NOMO-1 treated with dmso at 0.1 percent for 144 hours (cell line): ENCODE measurements around the gene MIPEP.
A peak's percentile ranks its signal among the peaks of the same experiment; 100 is the strongest.
"Not testable (repeated sequence)": the region's sequence is repeated elsewhere in the genome, so short reads cannot be mapped to it uniquely, and the experiment has no call there.

Experiments
- DNase-seq: peaks from one replicate; lab custom pipeline; 2025; ENCODE audit not compliant: unreplicated experiment; lab: John Stamatoyannopoulos, UW

MIPEP gene

DNA sequence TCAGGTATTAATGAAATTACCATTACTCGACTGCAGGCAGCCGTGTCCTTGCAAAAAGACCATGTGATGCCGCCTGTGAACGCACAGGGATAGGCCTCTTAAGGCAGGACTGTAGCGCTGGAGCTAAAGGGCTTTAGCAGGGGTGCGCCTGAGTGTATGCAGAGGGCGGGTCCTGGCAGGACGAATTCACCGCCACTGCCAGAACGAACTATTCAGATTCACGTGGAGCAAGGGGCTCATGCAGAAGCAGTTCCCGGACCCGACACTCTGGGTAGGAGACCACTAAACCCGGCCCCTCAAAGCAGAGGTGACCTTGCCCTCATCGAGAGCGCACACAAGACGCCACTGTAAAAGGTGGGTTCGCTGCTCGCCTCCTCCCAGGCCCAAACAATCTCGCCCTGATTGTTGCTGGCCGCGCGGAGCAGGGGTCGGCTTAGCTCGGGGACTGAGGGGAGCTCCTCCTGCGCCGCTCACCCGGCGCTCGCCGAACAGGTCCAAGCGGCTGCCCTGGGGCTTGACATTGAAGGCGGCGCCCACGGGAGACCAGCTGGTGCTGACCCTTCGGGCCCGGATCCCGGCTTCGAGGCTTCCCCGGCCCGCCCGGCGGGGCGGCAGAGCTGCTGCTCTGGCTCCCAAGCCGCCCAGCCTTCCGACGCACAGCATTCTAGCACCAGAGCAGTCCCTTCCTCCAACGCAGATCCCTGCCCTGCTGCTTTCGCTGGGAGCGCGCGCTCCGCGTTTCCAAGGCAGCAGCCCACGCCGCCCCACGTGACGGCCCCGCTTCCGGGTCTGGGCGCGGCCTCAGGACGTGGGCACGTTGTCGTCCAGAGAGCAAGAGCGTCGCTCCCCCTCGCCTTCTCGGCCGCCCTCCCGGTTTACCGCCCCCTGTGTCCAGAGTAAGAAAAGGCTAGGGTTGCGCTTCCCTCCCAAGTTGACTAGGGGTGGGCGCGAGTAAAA, at the start of gene MIPEP:
Gene MIPEP (minus strand): TSS at position 743 of the 957 bp plus-strand sequence. CDS start 80 bp downstream, at position 663.
- peak; percentile 88 for DNase-seq

DNA sequence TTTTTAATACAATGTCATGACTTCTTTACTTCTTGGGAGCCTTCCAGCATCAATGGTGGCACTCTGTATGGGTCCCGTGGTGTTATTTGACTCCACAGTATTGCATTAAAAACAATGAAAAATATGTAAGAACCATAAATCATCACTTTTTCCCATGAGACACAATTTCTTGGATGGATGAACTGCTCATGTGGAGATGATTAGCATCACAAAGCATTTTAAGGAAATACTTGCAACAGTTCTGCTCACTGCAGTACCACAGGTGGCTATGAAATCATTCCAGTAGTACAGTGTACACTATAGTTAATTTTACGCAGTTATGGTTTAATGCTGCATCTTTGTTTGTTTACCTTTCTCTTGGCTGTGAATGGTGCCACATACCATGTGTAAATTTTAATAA, 45.3 kb upstream of the MIPEP start:
- no peak for DNase-seq

DNA sequence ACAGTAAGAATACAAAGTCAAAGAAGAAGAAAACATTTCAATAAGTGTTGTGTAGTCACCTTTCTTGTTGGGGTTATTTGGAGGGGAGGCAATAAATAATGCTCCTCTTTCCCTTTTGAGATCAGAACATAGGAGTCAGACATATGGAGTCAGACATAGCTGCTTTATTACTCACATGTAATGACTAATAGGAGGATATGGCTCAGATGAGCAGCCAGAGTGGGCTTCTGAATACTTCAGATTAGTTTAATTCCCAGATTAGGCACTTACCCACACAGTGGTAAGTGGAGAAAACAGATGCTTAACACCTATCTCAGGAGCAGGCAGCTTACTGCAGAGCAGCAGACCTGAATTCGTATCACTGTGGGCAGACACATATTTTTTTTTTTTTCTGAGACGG, 39.8 kb upstream of the MIPEP start:
- no peak for DNase-seq

DNA sequence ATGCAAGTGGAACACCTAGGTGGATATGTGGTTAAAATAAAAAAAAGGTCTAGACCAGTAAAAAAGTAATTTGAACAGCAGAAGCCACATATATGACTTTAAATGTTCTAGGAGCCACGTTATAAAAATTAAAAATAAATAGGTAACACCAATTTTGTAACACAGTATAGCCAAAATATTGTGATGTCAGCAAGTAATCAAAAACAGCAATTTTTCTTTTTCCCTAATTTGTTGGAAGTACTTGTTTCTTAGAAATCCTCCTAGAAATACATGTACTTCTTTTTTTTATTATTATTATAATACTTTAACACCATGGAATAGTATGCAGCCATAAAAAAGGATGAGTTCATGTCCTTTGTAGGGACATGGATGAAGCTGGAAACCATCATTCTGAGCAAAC, 33.8 kb upstream of the MIPEP start:
- DNase-seq, result no peak

DNA sequence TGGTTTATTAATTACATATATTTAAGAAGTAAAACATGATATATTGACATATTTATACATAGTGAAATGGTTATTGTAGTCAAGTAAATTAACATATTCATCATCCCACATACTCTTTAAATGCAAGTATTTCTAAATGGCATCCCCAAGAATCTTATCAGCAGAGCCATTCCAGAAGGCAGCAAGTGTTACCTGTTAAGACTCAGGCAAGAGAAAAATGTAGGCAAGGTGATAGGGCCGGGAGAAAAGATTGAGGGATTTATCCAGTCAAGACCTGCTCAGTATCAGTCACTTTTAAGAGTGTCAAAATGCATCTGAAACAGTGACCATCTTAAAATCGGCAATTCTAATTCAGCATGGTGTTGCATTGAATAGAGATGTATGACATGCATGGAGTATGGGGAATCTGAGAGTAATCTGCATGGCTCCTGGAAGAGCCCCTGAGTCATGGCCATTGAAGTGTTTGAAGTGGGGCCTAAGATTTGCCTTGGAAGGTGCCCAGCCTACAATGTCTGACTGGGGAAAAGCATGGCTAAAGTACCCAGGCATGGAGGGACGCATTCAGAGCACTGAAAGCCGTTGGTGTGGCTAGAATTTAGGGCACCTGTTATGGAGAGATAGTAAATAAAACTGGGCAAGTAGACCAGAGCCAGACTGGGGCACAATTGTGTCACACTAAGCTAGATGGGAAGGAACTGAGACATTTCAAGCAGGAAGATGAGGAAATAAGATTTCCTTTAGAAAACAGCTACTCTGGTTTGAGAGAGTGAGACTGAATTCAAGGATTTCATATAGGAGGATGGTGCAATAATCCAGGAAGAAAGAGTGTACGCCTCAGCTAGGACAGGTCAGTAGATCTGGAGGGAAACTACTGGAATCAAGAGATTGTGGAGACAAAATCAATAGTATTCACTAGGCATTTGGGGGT, 33.1 kb upstream of the MIPEP start:
- DNase-seq, result no peak

DNA sequence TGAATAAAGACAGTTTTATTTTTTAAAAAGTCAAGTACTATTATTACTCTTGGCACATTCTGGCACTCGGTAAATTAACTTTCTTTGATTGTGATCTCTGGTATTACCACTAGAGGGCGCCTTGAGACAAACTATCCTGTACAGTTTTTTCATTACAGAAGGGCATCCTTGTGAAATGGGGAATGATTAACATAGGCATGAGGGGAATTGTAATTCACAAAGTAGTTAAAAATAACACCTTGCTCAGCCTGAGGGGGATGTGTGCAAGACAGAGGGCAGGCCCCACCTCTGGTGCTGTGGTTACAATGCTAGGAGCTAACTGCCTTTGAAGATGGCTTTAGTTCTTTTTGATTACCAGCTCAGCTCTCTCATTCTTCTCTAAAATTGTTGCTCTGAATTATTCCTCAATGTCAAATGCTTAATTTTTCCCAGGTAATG, 32.3 kb upstream of the MIPEP start:
- no peak for DNase-seq

DNA sequence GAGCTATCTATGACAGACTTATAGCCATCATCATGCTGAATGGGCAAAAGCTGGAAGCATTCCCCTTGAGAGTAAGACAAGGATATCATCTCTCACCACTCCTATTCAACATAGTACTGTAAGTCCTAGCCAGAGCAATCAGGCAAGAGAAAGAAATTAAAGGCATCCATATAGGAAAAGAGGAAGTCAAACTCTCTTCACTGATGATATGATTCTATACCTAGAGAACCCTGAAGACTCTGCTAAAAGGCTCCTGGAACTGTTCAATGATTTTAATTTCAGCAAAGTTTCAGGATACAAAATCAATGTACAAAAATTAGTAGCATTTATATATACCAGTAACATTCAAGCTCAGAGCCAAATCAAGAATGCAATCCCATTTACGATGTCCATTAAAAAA, 29.8 kb upstream of the MIPEP start:
- no peak for DNase-seq

DNA sequence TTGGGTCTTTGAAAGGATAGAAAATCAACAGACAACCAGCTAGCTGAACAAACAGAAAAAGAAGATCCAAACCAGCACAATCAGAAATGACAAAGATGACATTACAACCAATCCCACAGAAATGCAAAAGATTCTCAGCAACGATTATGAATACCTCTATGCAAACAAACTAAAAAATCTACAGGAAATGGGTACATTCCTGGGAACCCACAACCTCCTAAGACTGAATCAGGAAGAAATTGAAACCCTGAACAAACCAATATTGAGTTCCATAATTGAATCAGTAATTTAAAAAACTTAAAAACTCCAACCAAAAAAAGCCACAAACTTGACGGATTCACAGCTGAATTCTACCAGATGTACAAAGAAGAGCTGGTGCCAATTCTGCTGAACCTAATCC, 29.0 kb upstream of the MIPEP start:
- DNase-seq, result no peak

DNA sequence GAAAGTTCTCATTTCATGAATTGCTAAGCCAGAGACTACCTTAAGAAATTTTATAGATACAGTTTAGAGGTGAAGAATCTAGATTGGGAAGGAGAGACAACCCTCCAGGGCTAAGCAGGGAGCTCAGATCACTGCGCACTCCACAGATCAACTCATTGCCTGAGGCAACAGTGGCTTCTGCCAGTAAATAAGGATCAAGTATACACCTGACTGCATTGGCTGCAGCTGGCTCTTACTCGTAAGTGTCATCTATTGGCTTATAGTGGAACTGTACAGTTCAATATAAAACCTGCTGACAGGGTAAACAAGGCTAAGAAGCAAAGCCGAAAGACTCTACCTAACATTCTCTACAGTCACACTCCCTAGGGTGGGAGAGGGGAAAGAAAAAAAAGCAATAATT, 26.1 kb upstream of the MIPEP start:
- no peak for DNase-seq

DNA sequence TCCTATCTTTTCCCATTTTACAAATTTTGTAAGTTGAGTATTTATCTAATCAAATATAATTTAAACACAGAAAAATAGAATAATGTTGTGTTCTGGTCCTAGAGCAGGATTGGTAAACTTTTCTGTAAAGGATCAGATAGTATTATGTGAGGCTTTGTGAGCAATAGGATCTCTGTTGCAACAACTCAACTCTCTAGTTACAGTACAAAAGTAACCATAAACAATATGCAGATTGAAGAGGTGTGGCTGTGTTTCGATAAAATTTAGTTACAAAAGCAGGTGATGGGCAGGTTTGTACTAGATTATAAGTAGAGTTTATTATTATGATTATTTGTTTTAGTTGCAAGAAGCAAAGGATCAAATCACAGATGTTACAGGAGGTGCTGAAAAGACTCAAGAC, 23.3 kb upstream of the MIPEP start:
- no peak for DNase-seq

DNA sequence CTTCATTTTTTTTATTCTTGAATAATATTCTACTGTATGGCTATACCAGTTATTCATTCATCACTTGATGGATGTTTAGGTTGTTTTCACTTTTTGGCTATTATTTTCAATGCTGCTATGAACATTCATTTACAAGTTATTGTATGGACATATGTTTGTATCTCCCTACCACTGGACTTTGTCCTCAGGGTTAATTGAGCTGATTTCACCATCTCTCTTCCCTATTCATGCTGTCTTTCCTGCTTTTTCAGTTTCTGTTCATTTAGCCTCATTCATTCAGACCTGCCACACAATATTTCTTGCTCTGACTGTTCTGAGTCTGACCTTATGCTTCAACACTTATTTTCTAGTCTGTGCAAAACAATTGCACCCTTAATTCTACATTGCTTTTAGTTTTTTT, 20.4 kb upstream of the MIPEP start:
- DNase-seq, result no peak

DNA sequence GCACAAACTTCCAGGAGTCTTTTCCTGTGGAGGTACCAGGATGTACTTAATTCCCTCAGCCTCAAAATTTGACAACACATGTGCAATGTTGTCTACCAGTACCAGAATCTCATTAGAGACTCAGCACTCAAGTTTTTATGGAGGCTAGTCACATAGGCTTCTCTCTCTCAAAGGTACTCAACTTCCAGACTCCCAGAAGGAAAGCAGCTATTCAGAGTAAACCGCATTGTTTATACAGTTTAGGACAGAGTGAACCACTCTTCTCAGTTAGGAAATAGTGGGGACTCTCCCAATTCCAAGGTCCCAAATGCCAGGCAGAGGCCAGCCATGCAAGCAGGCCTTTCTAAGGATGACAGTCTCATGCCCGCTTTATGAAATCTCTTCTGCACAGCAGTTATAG, 16.6 kb upstream of the MIPEP start:
- DNase-seq, result no peak

DNA sequence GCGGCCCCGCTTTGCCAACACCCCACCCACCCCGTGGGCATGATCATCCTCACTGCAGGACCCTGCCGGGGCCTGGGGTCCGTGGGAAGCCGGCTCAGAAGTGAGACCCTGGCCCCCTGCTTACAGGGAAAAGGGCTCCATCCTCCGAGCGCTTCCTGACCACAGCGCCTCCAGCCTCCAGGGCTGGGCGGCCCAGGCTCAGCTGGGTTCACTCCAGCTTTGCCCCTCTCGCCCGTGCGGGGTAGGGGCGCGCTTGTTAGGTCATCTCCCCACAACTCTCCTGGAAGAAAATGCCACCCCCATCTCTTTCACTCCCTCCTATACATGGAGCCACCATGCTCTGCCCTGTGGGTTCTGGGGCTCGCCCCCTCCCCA, 14.7 kb upstream of the MIPEP start:
- no peak for DNase-seq

DNA sequence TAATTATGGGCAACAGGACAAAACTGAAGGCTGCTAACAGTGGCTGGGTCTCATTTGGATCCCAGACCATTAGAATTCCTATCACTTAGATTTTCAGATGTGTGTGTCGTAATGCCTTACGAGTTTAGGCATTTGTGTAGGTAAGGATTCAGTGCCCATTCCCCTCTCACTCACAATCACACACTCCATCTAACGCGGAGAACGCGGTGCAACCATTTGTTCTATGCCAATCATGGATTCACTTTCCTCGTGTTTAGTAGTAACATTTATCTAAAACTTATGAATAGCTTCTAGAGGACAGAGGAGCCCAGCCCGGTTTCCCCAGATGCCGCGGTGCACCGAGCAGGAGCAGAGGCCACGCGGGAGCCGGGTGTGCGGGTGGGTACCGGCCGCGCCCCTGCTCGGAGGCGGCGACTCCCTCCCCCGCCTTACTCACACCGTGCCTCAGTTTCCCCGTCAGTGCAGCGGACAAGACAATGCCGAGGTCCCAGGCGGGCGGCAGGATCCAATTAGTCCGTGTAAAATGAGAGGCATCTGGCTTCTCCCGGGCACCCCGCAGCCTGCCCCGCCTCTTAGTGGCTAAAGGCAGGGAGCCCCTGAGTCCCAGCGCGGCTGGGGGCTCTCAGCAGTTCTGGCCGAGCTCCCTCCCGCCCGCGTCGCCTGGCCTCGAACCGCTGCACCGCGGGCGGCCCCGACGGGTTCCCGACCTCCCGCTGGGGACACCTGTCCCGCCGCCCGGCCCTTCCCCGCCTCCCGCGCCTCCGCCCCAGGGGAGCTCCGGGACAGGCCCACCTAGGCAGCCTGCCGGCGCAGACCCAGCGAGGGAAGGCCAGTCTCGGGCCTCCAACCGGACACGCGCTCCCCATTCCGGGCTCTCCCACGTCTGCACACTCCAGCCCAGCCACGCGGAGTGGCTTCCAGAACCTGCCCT, 14.0 kb upstream of the MIPEP start:
- no peak for DNase-seq

DNA sequence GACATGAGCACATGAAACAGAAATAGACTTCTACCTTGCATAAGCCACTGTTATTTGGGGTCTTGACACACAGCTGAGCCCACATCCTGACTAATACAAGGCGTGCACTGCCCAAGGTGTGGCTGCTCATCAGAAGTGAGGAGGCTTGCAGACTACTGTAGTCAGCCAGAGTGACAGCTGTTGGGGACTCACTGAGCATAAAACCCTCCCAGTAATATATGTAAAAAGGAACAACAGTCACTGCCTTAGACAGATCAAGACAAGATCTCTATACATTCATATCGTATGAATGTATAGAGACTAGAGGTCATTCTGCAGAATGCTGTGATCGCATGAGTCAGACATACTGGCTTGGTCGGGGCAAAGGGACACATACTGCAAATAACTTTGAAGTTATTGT, 12.2 kb upstream of the MIPEP start:
- DNase-seq, result no peak

DNA sequence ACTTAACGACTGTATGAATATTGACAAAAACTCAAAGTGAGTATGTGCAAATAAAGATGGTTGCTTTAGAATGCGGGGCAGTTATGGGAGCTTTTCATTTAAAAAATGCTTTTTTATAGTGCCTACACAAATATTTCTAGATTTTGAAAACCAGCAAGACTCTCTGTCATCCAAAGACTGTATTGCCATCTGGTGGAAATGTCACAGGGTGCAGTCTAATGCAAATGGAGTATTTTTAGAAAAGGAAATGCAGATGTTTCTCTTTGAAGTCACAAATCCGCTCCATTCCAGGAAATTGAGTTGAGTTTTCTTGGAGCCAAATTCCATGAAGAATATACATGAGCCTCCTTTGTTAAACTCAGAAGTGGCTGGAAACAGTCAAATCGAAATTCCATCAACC, 10.4 kb upstream of the MIPEP start:
- DNase-seq, result no peak

DNA sequence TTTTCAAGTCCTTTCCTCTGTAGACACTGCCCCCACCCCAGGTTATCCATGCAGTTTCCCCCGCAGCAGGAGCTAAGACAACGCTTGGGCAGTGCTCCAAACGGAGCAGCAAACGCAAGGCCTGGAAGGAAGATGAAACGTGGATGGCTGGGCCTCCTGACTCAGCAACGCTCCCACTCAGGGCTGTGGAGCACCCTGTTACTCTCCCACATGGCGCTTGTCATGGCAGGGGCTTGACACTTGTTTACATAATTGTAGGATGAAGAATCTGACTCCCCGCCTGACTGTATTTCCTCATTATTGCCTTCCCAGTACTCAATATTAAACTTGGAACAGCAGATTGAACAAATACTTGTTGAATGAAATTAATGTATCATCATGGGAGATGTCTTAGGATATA, 8.9 kb upstream of the MIPEP start:
- DNase-seq, result no peak

DNA sequence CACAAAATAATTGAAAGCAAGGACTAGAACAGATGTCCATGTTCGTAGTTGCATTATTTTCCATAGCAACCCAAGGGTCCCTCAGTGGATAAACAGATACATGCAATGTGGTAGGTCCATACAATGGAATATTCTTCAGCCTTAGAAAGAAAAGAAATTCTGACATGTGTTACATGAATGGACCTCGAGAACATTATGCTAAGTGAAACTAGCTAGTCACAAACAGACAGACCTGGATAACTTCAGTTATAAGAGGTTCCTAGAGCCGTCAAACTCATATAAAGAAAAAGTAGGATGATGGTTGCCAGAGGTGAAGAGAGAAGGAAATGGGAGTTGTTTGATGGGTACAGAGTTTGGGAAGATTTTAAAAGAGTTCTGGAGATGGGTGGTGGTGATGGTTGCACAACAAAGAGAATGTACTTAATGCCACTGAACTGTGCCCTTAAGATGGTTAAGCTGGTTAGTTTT, 8.3 kb upstream of the MIPEP start, which contains the start of gene C1QTNF9B:
Gene C1QTNF9B (minus strand): TSS at position 51 of the 468 bp plus-strand sequence.
- not testable (repeated sequence) for DNase-seq

DNA sequence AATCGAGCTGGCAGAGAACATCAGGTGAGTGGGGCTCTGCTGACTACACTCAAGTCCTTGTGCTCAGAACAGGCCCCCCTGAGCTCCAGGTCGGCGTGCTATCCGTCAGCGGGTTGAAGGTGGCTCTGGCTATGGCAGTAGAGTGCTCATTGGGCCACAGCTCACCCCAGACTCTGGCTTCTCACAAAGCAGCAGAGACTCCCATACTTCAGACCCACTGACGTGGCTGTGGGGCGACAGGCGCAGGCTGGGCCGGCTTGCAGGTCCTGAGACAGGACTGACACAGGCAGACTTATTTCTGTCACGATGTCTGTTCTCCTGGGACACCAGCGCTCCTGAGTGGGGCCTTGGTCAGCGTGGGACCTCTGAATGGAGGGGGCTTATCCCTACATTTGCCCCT, 5.5 kb upstream of the MIPEP start:
- not testable (repeated sequence) for DNase-seq

DNA sequence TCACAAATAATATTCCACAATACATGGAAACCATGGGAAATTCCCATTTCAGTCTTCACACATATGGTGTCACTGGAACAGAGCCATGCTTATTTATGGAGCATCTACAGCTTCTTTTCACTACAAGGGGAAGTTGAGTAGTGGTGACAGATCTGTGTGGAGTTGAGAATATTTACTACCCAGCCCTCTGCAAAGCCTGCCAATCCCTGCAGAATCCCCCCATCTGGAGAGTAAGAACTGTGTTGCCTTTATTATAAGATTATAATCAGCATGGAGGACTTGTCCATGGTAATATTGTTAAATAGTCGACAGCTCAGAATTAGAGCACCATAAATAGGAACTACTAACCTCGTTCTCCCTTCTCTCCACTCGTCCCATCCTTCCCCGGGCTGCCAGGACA, 4.6 kb upstream of the MIPEP start:
- DNase-seq, result not testable (repeated sequence)
